Stomach (tissue), 4 donors: ENCODE results near the gene RGS6.

Source experiments
- EP300 ChIP-seq: sonication (generic); formaldehyde crosslinking; IDR thresholded peaks from one replicate; pipeline ENCODE4 v1.6.1; 2017; ENCODE audit warnings: antibody characterized with exemption
- POLR2AphosphoS5 ChIP-seq, 3 donors: sonication (generic); formaldehyde crosslinking; IDR thresholded peaks; one replicate each; pipeline ENCODE4 v1.6.1; 2016; ENCODE audit warnings: antibody characterized with exemption in 3 of 3
- TF ChIP-seq, protein P1 (sequence below), 7 experiments: fragments of 450-650 bp in 4 of 7; fragments of 200-600 bp in 3 of 7; sonication (generic) in 3 of 7; IDR thresholded peaks; one replicate each; pipeline ENCODE4 v1.5.1; 2016 to 2019; ENCODE audit warnings: antibody characterized with exemption in 7 of 7, control low read depth in 2 of 7, mild to moderate bottlenecking in 1 of 7

DNA sequence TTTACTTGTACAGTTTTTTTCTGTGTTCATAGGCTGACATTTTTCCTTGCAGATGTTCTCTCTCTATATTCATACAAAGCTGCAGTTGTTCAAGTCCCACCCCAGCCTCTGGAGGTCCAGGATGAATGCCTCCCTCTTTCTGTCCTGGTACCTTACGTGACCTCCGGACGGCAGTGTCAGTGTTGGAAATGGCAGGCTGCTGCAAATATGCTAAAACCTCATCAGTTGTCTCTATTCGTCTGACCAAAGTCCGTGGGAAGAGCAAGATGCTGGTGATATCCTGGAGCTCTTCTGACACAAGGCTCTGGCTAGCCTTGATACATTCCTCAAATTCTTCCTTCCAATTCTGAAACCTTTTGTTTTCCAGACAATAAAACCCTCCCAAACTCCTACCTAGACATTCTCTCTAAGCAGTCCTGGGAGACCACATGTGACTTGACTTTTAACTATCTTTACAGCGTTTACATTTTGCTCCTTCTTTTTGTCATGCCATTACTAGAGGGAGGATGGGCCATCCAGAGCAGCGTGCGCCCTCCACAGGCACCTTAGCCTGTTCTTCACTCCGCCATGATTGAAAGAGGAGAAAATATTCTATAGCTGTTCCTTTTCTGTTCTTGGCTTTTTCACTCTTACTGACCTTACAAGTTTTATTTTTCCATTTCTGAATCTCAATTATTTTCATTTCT is 143.6 kb downstream of the RGS6 start:
- TF ChIP-seq, protein P1, sequence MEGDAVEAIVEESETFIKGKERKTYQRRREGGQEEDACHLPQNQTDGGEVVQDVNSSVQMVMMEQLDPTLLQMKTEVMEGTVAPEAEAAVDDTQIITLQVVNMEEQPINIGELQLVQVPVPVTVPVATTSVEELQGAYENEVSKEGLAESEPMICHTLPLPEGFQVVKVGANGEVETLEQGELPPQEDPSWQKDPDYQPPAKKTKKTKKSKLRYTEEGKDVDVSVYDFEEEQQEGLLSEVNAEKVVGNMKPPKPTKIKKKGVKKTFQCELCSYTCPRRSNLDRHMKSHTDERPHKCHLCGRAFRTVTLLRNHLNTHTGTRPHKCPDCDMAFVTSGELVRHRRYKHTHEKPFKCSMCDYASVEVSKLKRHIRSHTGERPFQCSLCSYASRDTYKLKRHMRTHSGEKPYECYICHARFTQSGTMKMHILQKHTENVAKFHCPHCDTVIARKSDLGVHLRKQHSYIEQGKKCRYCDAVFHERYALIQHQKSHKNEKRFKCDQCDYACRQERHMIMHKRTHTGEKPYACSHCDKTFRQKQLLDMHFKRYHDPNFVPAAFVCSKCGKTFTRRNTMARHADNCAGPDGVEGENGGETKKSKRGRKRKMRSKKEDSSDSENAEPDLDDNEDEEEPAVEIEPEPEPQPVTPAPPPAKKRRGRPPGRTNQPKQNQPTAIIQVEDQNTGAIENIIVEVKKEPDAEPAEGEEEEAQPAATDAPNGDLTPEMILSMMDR (IDR thresholded peaks at IDR 0.05), result no peak
- TF ChIP-seq POLR2AphosphoS5 (IDR thresholded peaks at IDR 0.05) (no peak), EP300 (no peak)
